ENCODE measurements around the gene FCRLA. TPM values are rescaled to one million over a fixed set of nuclear protein-coding genes. Genes with fewer than 3 reads are reported as not detected.
"Not testable (repeated sequence)": the region's sequence is repeated elsewhere in the genome, so short reads cannot be mapped to it uniquely, and the experiment has no call there.

FCRLA gene
- total RNA-seq, 1 donor from 2014 or later, result 0.11 TPM

GRCh38 chr1:161691846-161692245, 15.2 kb upstream of the FCRLA start:
- Histone ChIP-seq H3K9me3 (replicated peaks) (no peaks in the 10 kb centered on the region), H3K27me3 (ENCODE audit: low read depth) (peaks cover 37% of the 10 kb centered on the region), H3K36me3 (no peaks in the 10 kb centered on the region), H3K4me1 (no peaks in the 10 kb centered on the region), H3K27ac (replicated peaks) (no peak overlapping the region), H3K4me3 (no peak overlapping the region)
- DNase-seq, result no peak
- intact Hi-C loops (cut with micrococcal nuclease), result no loop called here
- TF ChIP-seq CTCF (IDR thresholded peaks at IDR 0.05; ENCODE audit: borderline replicate concordance), result no peak

- intact Hi-C loops (cut with micrococcal nuclease); H3K36me3 ChIP-seq; DNase-seq; H3K9me3 ChIP-seq (replicated peaks); H3K27ac ChIP-seq (replicated peaks); H3K4me1 ChIP-seq; H3K4me3 ChIP-seq: not testable (repeated sequence)
- H3K27me3 ChIP-seq (ENCODE audit: low read depth), result peaks cover 37% of the 10 kb centered on the region
Observed at GRCh38 chr1:161693020-161693712, 13.9 kb upstream of the FCRLA start.

GRCh38 chr1:161698302-161698701, 8.7 kb upstream of the FCRLA start:
- H3K4me3 ChIP-seq; H3K36me3 ChIP-seq; H3K9me3 ChIP-seq (replicated peaks); DNase-seq; intact Hi-C loops (cut with micrococcal nuclease); H3K4me1 ChIP-seq; H3K27ac ChIP-seq (replicated peaks): not testable (repeated sequence)
- peaks cover 13% of the 10 kb centered on the region for H3K27me3 ChIP-seq (ENCODE audit: low read depth)

- no peaks in the 10 kb centered on the region for H3K27me3 ChIP-seq (ENCODE audit: low read depth)
- H3K27ac ChIP-seq (replicated peaks), result no peak overlapping the region
- no peak for DNase-seq
- H3K4me3 ChIP-seq, result no peak overlapping the region
- H3K36me3 ChIP-seq, result no peaks in the 10 kb centered on the region
- intact Hi-C loops (cut with micrococcal nuclease), result no loop called here
- peaks cover 13% of the 10 kb centered on the region for H3K4me1 ChIP-seq
- no peaks in the 10 kb centered on the region for H3K9me3 ChIP-seq (replicated peaks)
- no peak for TF ChIP-seq CTCF (IDR thresholded peaks at IDR 0.05; ENCODE audit: borderline replicate concordance)
Observed at GRCh38 chr1:161702250-161702649, 4.8 kb upstream of the FCRLA start.

- H3K9me3 ChIP-seq (replicated peaks), result no peaks in the 10 kb centered on the region
- no peaks in the 10 kb centered on the region for H3K27me3 ChIP-seq (ENCODE audit: low read depth)
- H3K27ac ChIP-seq (replicated peaks), result no peak overlapping the region
- no peak for TF ChIP-seq CTCF (IDR thresholded peaks at IDR 0.05; ENCODE audit: borderline replicate concordance)
- H3K36me3 ChIP-seq, result no peaks in the 10 kb centered on the region
- intact Hi-C loops (cut with micrococcal nuclease), result no loop called here
- no peak overlapping the region for H3K4me3 ChIP-seq
- H3K4me1 ChIP-seq, result peaks cover 17% of the 10 kb centered on the region
- no peak for DNase-seq
Observed at GRCh38 chr1:161705537-161705936, 1.5 kb upstream of the FCRLA start.

- intact Hi-C loops (cut with micrococcal nuclease), result no loop called here
- no peak for DNase-seq
- Histone ChIP-seq H3K4me3 (no peak overlapping the region), H3K9me3 (replicated peaks) (no peaks in the 10 kb centered on the region), H3K27ac (replicated peaks) (peak overlapping the region; percentile 70), H3K27me3 (ENCODE audit: low read depth) (no peaks in the 10 kb centered on the region), H3K36me3 (no peaks in the 10 kb centered on the region), H3K4me1 (peaks cover 17% of the 10 kb centered on the region)
- TF ChIP-seq CTCF (IDR thresholded peaks at IDR 0.05; ENCODE audit: borderline replicate concordance), result no peak
Observed at GRCh38 chr1:161706113-161706481, 932 bp upstream of the FCRLA start.

All from left ventricle myocardium inferior (tissue), 1 donor.